Measurements from ENCODE around the gene IQSEC1.

IQSEC1 gene

GRCh38 chr3:12967606-12968351 is 105.5 kb downstream of the IQSEC1 start:
- TF ChIP-seq CTCF (IDR thresholded peaks at IDR 0.05; ENCODE audit: extremely low read depth, insufficient read depth, missing control alignments): no peak
- peak; percentile 100 for DNase-seq (ENCODE audit: low spot score)
- in situ Hi-C loops (cut with MboI; ENCODE audit: low pct_unique_long_range_greater_than_20kb, low sequenced_read_pairs, unreplicated experiment): no loop called here

- in situ Hi-C loops (cut with MboI; ENCODE audit: low pct_unique_long_range_greater_than_20kb, low sequenced_read_pairs, unreplicated experiment): no loop called here
- no peak for TF ChIP-seq CTCF (IDR thresholded peaks at IDR 0.05; ENCODE audit: extremely low read depth, insufficient read depth, missing control alignments)
- DNase-seq (ENCODE audit: low spot score): no peak
These were observed 106.2 kb downstream of the IQSEC1 start for GRCh38 chr3:12966847-12967605.

- no peak for TF ChIP-seq CTCF (IDR thresholded peaks at IDR 0.05; ENCODE audit: extremely low read depth, insufficient read depth, missing control alignments)
- no peak for DNase-seq (ENCODE audit: low spot score)
- in situ Hi-C loops (cut with MboI; ENCODE audit: low pct_unique_long_range_greater_than_20kb, low sequenced_read_pairs, unreplicated experiment): no loop called here
These were observed 107.0 kb downstream of the IQSEC1 start for GRCh38 chr3:12965999-12966846.

GRCh38 chr3:12964711-12965612 is 108.3 kb downstream of the IQSEC1 start:
- in situ Hi-C loops (cut with MboI; ENCODE audit: low pct_unique_long_range_greater_than_20kb, low sequenced_read_pairs, unreplicated experiment): no loop called here
- no peak for DNase-seq (ENCODE audit: low spot score)
- no peak for TF ChIP-seq CTCF (IDR thresholded peaks at IDR 0.05; ENCODE audit: extremely low read depth, insufficient read depth, missing control alignments)

- no peak for DNase-seq (ENCODE audit: low spot score)
- TF ChIP-seq CTCF (IDR thresholded peaks at IDR 0.05; ENCODE audit: extremely low read depth, insufficient read depth, missing control alignments): no peak
- in situ Hi-C loops (cut with MboI; ENCODE audit: low pct_unique_long_range_greater_than_20kb, low sequenced_read_pairs, unreplicated experiment): no loop called here
These were observed 109.1 kb downstream of the IQSEC1 start for GRCh38 chr3:12963922-12964701.
